Measurements from ENCODE around the gene PCSK2.

PCSK2 gene

DNA sequence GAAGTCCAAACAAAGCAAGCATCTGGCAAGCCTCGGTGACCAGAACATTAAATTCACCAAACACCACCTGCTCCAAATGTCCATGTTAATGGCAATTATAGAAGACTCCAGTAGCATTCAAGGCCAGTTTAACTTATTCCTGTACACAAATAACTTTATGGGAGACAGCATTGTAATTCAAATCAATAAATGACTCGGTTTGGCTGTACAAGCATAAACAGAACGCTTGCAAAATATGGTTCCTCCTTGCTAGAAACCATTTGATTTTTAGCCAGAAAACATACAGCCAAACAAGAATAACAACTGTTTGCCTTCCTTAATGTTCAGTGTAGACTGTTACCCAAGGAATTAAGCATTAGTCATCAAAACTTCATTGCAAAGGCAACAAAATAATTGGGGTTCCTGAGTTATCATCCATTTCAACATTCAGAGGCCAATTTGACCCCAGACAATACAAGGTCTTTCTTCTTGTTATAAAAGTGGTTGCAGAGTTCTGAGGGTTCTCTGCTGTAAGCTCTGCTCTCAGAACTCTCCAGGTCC is 179.3 kb downstream of the PCSK2 start:
- no peak for DNase-seq

DNA sequence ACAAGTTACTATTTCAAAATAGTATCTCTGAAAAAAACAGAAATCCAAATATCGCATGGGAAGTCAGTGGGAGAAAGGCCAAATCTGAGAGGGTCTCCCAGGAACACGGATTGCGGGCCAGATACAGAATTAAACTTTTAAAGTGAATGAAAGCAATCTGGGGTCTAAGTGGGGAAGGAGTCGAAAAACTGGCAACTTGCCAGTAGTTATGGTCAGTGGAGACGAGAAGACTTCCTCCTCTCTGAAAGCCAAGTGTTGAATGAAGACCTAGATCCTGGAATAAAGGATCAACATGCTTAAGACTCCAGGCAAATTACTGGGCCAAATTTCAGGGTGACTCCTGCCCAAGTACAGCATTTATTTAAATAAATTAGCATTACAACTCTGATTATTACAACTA is 180.7 kb downstream of the PCSK2 start:
- DNase-seq, result no peak

DNA sequence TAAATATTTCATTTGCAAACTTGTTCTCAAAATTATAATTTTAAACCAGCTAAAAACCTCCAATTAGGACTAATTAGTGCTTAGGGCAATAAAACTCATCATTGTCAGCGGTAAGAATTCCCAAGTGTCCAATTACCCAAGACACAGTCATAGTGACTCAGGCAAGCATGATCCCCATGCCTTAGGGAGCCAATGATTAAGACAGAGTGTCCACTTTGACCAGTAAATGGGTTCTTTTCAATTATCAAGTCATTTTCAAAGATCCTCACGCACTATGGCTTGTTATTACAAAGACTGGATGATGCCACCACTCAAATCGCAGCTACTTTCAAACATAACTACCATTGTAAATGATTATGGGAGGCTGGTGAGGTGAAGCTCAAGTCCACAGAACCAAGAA is 190.4 kb downstream of the PCSK2 start:
- no peak for DNase-seq

DNA sequence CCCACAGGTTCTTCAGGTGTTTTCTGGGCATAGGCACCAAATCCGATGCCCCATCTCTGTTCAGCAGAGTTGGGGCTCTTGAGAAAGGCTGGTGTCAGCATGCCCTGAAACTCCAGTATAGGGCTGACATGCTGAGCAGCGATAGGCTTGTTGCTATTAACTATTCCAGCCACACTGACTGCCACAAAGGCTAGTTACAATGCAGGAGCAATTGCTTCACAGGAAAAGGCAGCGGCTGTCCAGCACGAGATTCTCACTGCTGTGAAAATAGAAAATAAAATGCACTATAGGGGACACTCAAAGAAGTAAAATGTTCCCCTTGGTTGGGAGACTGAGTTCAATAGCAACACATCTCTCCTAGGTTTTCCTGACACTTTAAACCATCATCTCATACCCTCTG is 191.9 kb downstream of the PCSK2 start:
- no peak for DNase-seq

DNA sequence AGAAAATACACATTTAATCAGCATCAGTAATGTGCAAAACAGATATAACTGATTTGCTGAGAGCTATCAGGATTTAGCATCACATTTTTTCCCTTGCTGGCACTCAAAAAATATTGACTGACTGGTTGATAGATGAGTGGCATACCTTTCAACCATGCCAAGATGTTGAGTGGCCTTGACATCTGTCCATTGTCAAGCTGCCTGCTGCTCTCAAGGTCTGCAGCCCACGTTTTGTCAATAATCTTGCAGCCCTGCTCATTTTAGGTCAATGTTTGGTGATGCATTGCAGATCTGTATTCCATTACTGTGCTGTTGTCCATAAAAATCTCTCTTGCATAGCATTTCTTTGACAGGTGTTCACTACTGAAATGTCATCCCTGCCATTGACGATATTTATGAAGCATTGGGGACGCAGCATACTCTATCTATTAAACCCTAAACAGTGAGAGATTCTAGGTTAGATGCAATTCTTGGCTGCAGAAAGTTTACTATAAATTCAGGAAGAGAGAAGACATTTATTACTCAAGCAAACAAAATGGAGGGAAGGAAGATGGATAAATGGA is 192.7 kb downstream of the PCSK2 start:
- DNase-seq, result peak in 1 of 2 experiments; percentile 34

GRCh38 chr20:17421493-17421892 is 194.7 kb downstream of the PCSK2 start:
- no peak for DNase-seq

- no peak for DNase-seq
Observed at GRCh38 chr20:17423782-17424181, 196.9 kb downstream of the PCSK2 start.

GRCh38 chr20:17427638-17428037 is 200.8 kb downstream of the PCSK2 start:
- DNase-seq, result no peak

DNA sequence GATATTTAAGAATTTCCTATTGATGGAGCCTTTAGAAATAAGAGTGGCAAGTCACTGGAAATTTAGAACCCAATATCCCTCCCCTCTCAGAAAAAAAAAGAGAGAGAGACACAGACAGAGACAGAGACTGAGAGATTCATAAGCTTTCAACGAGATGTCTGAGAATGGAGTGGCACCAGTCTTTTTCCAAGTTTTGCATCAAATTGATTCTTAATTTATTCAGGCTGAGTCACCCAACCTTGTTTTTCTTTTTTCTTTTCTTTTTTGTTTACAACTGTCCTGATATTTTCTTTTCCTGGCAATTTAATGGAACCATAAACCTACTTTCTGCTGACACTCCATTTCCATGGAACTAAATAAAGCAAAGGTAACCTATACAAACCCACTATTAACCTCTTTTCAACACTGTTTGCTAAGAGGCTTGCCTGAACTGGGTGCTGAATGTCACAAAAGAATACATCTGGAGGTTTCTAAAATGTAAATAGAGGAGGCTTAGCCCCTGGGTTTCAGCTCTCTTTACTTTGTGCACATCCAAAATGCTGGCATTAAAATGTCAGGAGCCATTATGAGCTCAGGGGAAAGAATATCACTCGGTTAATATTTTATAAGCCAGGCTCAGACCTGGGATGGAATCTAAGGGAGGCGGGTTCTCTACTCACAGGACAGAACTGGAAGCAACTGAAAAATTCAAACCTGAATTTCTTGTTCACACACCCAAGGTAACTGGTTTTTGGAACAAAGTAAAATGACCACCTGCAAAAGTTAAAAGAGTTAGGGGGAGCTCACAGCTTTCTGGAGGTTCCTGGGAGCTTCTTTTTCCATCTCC is 203.5 kb downstream of the PCSK2 start:
- no peak for DNase-seq

DNA sequence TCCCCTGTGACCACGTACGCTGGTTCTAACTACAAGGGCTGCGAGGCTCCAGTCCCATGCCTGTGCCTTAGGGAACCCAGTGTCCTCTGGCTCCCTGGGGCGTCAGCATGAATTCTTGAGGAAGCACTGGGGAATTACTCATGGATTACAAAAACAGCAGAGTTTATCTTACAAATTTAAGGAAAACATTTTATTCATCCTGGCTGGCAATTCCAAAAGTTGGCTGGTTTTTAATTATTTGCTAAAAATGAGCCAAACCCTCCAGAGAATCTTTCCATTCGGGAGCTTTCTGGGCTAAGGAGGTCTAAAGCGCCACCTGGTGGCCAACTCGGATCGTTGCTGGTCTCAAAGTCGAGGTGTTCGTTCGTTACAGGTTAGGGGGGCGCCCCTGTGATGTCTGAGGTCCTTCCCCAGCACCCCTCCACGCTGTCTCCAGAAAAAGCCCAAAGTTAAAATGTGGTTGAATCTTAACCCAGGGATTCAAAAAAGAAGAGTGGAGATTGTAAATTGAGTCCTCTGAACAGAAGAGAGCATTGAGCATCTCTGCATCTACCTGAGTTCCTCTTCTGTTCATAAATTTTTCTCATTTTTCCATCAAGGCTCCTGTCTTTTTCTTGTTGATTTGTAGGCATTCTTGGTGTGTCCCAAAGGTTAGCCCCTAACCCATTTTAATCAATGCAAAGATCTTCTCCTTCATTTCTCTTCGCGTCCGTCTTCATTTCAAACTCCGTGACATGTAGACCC is 205.0 kb downstream of the PCSK2 start:
- DNase-seq, result peak in 1 of 2 experiments; percentile 8

GRCh38 chr20:17436664-17437063 is 209.8 kb downstream of the PCSK2 start:
- no peak for DNase-seq

- no peak for DNase-seq
Observed at GRCh38 chr20:17437251-17437650, 210.4 kb downstream of the PCSK2 start.

- no peak for DNase-seq
Observed at GRCh38 chr20:17438436-17439039, 211.7 kb downstream of the PCSK2 start.

- no peak for DNase-seq
Observed at GRCh38 chr20:17439616-17440296, 212.9 kb downstream of the PCSK2 start.

GRCh38 chr20:17441745-17442144 is 214.9 kb downstream of the PCSK2 start:
- DNase-seq, result no peak

GRCh38 chr20:17442588-17442987 is 215.7 kb downstream of the PCSK2 start:
- DNase-seq, result no peak

DNA sequence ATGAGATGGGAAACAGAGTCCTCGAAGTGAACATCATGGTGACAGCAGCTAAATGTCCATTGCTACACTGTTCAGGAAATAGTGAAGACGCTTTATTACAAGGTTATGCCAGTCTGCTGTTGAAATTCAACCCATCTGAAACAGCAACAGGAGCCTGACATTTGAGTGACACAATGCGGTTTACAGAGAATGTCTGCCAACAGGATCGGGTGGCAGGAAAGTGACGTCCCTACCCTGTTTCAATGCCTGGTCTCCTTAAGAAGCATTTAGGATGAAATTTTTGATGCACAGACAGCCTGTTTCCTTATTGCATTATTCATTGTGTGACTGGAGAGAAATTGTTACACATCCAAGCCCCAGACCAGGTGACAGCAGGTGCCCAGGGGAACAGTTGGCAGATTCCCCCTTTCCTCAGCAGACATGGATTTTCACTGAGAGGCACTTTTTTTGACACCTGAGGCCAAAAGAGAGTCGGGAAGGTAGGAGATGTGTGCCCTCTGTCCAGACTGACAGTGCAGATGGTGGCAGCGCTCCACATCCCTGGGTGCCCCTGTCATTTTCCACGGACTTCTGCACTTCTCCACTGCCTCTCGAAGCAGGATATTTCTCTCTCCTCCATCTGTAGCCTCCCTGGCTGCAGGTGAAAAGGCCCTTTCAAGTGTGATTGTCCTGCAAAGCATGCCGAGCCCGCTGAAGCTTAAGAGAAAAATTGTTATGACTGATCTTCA is 216.5 kb downstream of the PCSK2 start:
- no peak for DNase-seq

DNA sequence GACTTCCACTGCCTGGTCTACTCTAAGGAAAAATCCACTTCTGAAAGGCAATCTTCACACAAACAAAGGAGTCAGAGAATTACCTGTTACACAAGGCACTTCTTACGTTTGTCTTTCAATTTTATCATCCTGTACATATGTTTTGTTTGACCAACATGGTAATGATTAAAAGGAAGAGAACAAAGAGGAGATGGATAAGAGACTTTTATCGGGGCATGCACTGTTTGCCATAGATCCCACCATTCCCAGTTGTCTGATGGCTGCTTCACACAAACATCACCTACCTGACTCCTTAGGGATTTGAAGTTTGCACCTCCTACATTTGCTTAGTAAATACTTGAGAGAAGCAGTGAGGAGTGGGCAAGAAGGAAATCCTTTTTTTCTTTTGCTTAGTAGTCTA is 217.3 kb downstream of the PCSK2 start:
- no peak for DNase-seq

DNA sequence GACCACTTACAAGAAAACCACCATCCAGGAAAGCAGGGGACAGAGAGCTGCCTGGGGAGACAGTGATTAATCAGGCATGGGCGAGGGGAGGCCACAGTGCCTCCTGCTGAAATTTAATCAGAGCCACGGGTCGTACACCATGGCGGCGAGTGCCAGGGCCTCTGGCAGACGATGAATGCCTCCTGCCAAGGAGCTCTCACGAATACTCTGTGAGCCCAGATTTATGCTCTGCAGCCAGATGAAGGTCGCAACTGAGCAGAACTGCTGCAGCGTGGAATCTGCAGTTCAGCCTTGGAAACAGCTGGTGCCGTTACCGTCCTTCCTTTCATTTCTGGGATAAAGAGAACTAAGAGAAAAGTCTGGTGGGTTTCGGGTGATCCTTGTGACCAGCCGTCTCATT is 218.7 kb downstream of the PCSK2 start:
- DNase-seq, result no peak

- no peak for DNase-seq
Observed at GRCh38 chr20:17446171-17446570, 219.3 kb downstream of the PCSK2 start.

- DNase-seq, result no peak
Observed at GRCh38 chr20:17448071-17448470, 221.2 kb downstream of the PCSK2 start.

DNA sequence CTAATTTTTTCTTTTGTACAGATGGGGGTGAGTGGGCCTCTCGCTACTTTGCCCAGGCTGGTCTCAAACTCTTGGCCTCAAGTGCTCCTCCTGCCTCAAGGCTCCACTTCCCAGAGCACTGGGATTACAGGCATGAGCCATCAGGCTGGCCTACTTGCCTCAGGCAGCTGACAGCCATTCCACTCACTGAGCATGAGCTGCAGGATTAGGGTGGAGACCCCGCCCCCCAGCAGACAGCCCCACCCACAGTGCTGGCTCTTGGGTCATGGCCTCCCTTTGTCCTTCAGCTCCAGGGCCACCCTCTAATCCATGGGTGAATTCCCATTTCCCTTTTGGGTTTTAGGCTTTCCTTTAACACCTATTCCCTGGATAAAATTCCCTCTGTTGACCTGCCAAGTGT is 222.2 kb downstream of the PCSK2 start:
- no peak for DNase-seq
